Endothelial cell of hepatic sinusoid (primary cell): ENCODE data around the gene GATA2.

Experiments used
- in situ Hi-C: cut with HindIII; loops from 2 replicates; pipeline ENCODE4 v1.10.0; 2017; ENCODE audit warnings: low sequenced_read_pairs

GATA2 gene

DNA sequence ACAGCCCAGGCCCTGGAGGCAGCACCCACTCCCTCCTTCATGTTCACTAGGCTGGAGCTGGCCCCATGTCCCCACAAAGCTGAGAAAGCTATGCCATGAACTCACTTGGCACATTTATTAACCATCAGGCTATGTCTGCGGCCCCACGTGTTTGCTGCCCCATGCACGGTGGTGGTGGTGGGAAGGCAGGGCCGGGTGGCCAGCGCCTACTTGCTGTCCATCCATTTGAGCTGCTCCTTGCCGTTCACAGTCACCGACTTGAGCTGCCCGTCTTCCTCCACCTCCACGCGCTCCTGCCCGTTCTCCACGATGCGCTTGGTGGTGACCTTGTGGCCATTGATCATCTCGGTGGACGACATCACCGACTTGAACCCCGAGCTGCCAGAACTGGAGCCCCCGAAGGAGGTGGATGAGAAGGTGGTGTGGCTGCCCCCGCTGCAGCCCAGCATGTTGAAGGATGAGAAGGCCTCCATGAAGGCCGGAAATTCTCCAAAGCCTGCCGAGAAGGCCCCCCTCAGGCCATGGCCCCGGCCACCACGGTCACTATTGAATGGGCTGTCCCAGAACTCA lies 30.6 kb downstream of the GATA2 start:
- in situ Hi-C loops, result no loop called here

DNA sequence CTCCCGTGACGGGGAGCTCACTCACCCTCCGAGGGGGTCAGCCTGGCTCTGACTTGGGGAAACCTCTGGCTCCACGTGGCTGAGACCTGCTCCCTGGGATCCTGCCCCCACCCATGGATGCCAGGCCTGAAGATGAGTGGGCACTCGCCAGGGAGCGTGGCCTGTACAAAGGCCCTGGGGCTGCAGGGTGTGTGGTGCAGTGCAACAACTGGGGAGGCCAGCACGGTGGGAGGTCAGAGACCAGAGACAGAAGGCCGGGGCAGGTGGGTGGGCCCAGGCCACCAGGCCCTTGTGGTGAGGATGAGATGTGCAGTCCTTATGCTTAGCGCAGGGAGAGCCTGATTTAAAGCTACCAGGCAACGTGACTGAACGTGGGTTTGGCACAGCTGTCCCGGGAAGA lies 31.3 kb downstream of the GATA2 start:
- in situ Hi-C loops, result no loop called here

DNA sequence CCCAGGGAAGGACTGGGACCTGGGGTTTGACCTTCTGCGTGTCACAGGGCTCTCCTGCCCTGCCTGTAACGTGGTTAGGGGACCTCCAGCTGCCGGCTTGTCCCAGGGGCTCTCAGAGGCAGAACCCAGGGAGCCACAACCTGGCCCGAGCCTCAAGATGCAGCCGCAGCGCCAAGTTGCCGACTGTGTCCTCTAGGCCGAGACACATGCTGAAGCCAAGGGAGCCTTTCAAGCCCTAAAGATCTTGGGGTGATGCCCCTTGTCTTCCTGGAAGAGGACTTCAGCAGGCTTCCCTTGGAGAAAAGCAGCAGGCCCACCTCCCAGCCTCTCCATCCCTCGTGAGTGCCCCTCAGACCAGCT lies 33.6 kb downstream of the GATA2 start:
- in situ Hi-C loops, result no loop called here

- in situ Hi-C loops, result no loop called here
Observed at GRCh38 chr3:128458746-128459460, 34.1 kb downstream of the GATA2 start.

GRCh38 chr3:128457937-128458336 lies 35.1 kb downstream of the GATA2 start:
- in situ Hi-C loops, result no loop called here

- in situ Hi-C loops, result no loop called here
Observed at GRCh38 chr3:128456776-128457715, 36.0 kb downstream of the GATA2 start.

GRCh38 chr3:128455786-128456748 lies 36.9 kb downstream of the GATA2 start:
- in situ Hi-C loops, result no loop called here

DNA sequence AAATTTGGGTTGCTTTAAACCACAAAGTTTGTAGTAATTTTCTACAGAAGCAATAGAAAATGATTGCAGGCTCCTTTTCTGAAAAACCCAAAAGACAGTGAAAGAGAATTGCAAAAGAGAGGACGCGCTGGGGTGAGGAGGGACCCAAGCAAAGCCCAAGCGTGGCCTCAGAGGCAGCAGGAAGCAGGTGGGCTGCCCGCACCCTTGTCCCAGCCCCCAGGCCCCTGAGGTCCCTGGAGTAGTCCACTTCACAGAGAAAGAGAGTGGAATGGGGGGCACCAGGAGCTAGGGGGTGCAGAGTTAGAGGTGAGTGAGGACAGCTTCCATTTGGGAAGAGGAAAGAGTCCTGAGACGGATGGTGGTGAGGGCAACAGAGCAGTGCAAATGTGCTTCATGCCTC lies 37.9 kb downstream of the GATA2 start:
- in situ Hi-C loops, result no loop called here

GRCh38 chr3:128454310-128454618 lies 38.7 kb downstream of the GATA2 start:
- in situ Hi-C loops, result no loop called here

- in situ Hi-C loops, result no loop called here
Observed at GRCh38 chr3:128453501-128454309, 39.3 kb downstream of the GATA2 start.

GRCh38 chr3:128452678-128453275 lies 40.2 kb downstream of the GATA2 start:
- in situ Hi-C loops, result no loop called here

DNA sequence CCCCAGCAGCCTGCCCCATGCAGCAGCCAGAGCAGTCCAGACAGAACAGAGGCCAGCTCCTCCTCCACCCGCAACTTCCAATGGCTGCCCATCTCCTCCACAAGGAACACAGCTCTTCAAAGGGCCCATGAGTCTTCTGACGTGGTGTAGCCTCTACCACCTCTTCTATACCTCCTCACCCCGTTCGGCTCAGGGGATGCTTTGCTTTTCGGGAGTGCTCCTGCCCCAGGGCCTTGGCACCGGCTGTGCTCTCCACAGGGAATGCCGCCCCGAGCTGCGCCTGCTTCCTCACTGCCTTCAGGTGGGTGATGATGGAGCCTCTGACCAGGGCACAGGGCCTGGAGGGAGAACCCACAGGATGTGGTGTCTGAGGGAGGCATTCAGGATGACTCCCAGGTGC lies 40.9 kb downstream of the GATA2 start:
- in situ Hi-C loops, result no loop called here

- in situ Hi-C loops, result no loop called here
Observed at GRCh38 chr3:128449111-128449638, 43.8 kb downstream of the GATA2 start.

- in situ Hi-C loops, result no loop called here
Observed at GRCh38 chr3:128448491-128448890, 44.5 kb downstream of the GATA2 start.

DNA sequence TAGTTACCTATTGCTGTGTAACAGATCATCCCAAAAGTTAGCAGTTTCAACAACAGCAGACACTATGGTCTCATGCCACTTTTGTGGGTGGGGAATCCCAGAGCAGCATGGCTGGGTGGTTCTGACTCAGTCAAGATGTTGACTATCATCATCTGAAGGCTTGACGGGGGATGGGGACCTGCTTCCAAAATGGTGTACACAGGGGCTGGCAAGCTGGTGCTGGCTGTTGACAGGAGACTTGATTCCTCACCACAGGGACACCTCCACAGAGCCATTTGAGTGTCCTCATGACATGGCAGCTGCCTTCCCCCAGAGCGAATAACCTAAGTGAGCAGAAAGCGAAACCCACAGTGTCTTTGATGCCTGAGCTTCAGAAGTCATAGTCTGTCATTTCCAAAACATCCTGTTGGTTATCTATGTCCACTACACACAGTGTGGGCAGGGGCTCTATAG lies 45.4 kb downstream of the GATA2 start:
- in situ Hi-C loops, result no loop called here

DNA sequence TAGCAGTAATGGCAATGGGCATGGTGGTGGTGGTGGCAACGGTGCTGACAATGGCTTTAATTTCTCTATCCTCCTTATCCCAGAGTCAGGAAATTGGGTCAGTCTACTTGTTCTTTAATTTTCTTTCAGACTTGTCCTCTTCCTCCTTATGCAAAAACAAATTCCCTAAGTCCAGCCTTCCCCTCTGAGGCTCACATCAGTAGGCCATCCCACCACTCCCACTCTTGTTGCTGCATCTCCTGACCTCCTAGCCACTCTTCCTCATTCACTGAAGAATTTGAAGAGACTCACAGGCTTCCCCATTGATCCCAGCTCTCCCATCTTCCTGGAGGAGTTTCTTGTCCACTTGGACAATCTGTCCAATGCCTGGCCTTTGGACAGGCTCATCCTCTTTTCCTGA lies 46.2 kb downstream of the GATA2 start:
- in situ Hi-C loops, result no loop called here

DNA sequence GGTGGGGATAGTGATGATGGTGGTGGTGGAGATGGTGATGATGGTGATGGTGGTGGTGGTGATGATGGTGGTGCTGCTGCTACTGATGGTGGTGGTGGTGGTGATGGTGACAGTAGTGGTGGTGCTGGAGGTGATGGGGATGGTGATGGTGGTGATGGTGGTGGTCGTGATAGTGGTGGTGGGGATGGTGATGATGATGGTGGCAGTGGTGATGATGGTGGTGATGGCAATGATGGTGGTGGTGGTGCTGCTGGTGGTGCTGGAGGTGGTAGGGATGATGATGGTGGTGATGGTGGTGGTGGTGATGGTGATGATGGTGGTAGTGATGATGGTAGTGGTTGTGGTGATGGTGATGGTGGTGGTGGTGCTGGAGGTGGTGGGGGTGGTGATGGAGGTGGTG lies 47.6 kb downstream of the GATA2 start:
- in situ Hi-C loops, result no loop called here

GRCh38 chr3:128443771-128444170 lies 49.2 kb downstream of the GATA2 start:
- in situ Hi-C loops, result no loop called here

GRCh38 chr3:128442949-128443348 lies 50.1 kb downstream of the GATA2 start:
- in situ Hi-C loops, result no loop called here
